8988T (cell line): ENCODE measurements around the gene GBP6.
"Not testable (repeated sequence)": the region's sequence is repeated elsewhere in the genome, so short reads cannot be mapped to it uniquely, and the experiment has no call there.

Source experiments
- DNase-seq: peaks from one replicate; pipeline ENCODE4 v3.0.0; 2011

GBP6 gene

DNA sequence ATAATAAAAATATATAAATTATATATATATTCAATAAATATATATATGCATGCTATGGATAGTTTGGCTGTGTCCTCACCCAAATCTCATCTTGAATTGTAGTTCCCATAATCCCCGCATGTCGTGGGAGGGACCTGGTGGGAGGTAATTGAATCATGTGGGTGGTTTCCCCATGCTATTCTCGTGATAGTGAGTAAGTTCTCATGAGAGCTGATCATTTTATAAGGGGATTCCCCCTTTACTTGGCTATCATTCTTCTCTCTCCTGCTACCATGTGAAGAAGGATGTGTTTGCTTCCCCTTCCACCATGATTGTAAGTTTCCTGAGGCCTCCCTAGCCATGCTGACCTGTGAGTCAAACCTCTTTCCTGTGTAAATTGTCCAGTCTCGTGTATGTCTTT, 10.0 kb downstream of the GBP6 start:
- DNase-seq: not testable (repeated sequence)

DNA sequence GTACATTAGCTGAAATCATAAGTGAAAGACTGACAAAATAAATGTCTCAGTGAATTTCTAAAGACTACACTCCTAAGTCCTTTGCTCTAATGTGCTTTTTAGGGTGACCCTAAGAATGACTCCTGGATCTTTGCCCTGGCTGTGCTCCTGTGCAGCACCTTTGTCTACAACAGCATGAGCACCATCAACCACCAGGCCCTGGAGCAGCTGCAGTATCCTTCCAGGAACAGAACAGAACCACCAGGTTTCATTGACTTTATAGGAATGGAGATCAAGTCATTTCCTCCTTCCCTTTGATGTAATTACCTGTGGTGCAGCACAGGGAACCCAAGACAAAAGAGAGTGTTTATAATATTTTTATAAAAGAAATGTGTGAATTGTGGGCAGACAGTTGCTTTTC, 14.1 kb downstream of the GBP6 start:
- no peak for DNase-seq

DNA sequence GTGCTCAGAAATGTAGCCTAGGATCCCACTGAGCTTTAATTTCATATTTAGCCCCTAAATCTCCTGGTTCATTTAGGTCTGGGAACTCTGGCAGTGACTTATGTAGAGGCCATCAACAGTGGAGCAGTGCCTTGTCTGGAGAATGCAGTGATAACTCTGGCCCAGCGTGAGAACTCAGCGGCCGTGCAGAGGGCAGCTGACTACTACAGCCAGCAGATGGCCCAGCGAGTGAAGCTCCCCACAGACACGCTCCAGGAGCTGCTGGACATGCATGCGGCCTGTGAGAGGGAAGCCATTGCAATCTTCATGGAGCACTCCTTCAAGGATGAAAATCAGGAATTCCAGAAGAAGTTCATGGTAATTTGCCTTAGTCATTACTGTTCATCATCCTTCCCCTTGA, 17.8 kb downstream of the GBP6 start:
- DNase-seq: no peak

DNA sequence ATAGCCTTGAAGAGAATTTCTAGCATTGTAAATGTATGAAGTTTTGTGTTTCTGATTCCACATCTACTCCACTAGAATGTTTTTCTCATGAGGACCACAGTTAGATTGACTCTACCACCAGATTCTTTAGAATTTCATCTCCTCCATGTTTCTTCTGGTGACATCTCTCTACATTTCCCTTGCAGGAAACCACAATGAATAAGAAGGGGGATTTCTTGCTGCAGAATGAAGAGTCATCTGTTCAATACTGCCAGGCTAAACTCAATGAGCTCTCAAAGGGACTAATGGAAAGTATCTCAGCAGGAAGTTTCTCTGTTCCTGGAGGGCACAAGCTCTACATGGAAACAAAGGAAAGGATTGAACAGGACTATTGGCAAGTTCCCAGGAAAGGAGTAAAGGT, 18.6 kb downstream of the GBP6 start:
- no peak for DNase-seq

DNA sequence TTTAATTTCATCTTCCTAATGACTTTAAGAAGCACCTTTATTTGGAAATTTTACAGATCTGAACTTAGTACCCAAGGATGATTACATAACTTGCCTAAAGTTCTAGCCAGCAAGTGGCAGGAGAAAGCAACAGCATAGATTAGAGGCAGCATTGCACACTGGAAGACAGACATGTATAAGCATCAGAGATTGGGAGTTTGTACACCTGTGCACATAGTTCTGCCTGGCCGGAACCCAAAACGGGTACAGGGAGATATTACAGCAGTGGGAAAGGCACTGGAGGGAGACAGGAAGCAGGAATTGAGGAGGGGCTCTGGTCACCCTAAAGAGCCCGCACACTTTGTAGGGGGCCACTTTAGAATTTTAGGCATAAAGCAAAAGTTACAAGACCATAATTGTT, 19.3 kb downstream of the GBP6 start:
- DNase-seq: no peak

DNA sequence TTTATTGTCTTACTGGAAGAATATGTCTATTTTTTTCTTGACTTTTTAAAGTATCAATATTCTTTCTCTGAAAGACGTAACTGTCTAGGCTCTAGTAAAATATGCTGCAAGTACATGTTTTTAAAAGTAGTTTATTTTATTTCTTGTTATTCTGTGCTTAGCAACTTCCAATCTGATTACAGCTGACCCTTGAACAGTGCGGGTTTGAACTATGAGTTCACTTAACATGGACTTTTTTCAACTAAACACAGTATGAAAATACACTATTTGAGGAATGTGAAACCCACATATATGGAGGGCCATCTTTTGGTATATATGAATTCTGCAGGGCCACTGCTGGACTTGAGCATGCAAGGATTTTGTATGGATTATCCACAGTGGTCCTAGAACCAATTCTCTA, 26.8 kb downstream of the GBP6 start:
- no peak for DNase-seq

DNA sequence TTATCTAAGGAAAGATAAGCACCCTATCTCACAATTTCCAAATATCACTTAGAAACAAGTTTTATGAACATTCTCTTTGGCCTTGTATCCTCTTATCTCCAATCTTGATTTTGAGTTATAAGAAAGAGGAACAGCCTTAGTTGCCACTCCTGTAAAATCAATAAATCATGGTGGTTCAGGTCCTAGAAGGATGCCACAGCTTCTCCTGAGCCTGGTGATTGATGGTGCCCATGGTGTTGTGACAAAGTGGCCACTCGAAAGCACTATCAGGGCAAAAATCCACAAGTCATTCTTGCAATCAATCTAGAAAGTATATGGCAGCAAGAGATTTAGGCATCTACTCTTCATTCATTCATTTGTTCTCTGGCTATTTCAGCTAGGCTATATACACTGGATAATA, 27.8 kb downstream of the GBP6 start:
- DNase-seq: no peak

DNA sequence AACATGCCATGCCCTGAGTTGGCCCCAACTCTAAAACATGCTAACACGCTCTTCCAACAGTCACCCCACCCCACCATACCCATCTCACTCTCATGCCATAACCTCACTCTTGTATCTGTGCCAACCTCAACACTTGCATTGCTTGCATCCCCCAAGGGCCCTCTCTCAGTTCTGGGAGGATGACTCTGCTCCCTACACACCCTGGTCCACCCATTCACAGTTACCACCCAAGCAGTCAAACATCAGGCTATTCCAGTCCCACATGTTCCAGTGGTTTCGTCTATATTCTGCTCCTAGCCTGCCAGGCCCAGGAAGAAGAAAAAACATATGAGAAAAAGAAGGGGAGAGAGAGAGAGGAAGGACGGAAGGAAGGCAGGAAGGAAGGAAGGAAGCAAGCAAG, 31.0 kb downstream of the GBP6 start:
- no peak for DNase-seq

DNA sequence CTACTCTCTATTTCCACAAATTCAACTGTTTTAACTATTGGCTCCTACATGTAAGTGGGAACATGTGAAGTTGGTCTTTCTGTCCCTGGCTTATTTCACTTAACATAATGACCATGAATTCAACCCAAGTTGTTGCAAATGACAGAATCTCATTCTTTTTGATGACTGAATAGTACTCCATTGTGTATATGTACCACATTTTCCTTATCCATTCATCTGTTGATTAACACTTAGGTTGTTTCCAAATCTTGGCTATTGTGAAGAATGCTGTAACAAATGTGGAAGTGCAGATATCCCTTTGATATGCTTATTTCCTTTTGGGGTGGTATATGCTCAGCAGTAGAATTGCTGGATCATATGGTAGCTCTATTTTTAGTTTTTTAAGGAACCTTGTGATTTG, 33.0 kb downstream of the GBP6 start:
- no peak for DNase-seq

DNA sequence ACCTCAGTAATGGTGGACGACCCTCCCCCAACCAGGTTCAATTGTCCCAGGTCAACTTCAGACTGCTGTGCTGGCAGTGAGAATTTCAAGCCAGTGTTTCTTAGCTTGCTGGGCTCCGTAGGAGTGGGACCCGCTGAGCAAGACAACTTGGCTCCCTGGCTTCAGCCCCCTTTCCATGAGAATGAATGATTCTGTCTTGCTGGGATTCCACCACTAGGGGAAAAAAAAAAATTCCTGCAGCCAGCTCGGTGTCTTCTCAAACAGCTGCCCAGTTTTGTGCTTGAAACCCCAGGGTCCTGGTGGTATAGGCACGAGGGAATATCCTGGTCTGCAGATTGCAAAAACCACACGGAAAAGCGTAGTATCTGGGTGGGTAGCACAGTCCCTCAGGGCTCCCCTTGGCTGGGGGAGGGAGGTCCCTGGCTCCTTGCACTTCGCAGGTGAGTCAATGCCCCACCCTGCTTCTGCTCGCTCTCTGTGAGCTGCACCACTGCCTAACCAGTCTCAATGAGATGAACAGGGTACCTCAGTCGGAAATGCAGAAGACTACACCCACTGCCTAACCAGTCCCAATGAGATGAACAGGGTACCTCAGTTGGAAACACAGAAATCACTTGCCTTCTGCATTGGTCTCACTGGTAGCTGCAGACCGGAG, 41.5 kb downstream of the GBP6 start:
- DNase-seq: no peak

DNA sequence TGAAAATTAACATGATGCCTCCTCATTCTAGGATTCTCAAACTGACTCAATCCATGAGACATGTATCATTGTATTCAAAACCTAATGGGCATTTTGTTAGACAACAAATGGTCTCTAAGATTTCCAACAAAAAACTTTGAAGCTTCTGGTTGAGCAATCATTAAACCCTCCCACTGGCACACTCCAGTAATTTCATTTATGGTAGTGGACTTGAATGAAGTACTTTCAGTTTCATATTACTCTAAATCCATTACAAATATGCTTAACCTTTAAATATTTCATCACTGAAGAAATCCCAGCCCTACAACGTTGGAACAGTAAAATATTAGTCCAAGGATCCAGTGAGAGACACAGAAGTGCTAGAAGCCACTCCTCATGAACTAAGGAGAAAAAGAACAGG, 43.5 kb downstream of the GBP6 start:
- DNase-seq: no peak

DNA sequence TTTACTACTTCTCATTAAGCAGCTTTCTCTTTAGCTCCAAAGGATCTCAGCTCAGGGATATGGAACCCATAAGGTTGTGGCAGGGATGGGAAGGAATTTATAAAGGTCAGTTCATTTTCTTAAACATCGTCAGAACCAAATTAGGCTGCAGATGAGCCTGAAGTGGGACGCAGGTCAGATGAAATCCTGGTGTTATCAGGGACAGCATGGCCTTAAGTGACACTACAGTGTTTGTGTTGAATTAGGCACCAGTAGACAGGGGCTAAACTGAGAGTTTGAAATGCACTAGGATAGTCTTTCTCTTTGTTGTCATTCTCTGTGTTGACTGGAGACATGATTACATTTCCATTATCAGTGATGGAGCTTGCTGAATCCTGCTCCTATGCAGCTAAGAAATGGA, 43.9 kb downstream of the GBP6 start:
- DNase-seq: not testable (repeated sequence)

DNA sequence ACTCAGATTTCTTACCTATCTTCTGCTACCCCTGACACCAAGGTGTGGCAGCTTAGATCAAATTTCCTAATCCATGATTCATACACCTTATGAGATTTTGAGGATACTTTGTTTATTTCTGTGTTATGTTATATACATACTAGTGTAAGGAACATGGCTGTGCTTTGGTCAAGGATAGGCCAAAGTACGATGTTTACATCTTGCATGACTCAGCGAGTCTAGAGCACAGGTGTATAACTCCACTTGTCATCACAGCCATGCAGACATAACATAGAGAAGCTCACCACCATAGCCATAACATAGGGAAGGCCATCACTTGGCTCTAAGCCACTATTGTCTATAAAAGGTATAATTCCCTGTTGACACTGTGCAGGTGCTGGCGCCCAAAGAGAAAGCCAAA, 61.2 kb downstream of the GBP6 start:
- DNase-seq: no peak

DNA sequence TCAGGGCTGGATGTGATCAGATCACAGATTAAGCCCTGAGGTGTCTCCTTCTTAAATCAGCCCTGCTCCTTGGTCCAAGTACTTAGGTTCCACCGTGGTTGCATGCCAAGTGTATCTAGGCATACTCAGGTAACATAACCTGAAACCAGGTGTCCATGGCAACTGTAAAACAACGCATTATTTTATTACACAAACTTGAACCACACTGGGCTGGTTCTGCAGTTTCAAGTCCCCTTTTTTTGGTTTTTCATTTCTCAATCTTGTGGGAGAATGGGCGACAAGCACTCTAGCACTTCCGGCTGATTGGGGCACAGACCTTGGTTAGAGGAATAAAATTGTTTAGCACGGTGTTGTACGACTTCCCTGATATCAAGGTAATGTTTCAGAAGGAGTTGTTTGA, 65.2 kb downstream of the GBP6 start:
- DNase-seq: no peak

DNA sequence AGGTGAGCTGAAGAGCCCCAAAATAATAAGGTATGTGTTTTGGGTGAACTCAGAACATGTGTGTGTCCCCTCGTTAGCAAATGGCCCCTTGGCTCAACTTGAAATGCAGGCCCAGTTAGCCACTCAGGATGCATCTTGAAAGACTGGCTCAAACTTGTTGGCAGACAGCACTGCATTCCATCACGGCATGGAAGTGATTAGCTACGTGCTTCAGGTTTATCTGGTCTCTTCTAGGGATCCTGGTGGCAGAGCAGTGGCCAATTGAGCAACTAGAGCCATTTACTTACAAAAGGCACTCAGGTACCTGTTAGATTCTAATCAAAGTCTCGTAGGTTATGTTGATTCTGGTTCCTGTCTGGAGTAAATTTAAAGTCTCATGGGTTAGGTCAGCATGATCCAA, 65.8 kb downstream of the GBP6 start:
- not testable (repeated sequence) for DNase-seq

DNA sequence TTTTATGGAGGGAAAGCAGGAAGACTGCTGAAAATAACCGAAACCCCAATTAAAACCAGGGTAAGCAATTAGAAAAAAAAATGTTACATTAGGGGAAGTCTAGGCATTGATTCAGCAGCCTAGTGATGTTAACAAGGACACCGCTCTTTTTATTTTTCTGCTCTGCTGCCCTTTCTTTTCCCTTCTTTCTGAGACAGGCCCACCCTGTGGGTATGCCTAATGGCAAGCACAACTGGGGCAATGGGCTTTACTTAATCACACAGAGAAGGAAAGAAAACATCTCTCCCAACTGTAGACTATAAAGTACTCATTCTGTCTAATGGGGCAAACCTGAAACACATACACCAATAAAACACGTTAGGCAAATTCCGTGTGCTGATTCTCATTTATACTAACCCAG, 69.6 kb downstream of the GBP6 start:
- no peak for DNase-seq

DNA sequence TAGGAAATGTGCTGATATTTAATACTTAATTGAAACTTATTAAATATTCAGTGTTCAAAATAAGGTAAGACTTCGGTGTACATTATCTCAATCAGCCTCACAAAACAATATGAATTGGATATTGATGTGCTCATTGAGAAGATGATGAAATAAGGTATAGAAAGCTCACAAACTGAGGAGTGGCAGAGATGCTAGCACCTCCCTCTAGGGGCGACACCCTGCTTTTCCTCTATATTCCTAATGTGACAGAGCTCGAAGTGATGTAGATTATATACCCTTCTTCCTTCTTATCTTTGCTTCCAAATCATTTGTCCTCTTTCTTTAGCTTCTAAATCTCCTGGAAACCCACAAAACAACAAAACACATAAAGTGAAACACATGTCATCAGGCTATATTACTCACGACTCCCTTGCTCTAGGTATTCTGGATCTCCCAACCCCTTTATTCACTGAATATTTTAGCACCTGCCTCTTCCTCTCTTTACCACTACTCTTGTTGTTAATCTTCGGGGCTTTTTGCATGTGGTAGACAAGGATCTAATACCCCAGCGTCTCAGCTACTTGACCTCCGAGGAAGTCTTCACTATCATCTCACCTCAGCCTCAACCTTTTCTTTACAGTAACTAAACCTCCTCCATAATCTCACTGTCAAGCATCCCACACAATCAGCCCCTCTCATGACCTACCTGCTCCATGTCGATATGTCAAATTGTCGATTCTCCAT, 70.4 kb downstream of the GBP6 start:
- not testable (repeated sequence) for DNase-seq
